ENCODE results near the gene GXYLT1. TPM values are rescaled to one million over a fixed set of nuclear protein-coding genes. Genes with fewer than 3 reads are reported as not detected.

GXYLT1 gene
- total RNA-seq, 1 donor from 2014 or later = 23.8 TPM

DNA sequence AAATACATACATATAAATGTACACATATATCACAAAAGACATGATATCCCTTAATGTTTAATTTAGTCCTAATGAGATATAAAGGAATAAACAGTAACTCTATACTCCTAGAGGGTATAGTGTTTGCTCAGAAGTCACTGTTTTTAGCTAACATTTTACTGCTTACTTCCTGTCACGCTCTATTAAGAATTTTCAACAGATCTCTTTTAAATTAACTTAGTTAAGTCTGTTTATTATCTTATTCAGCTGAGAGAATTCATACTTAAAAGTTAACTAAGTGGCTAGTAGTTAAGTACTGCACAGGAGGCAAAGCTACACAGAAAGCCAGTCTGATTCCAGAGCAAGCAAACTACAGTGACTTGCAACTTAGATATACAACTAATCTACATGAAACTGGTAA, 39.9 kb downstream of the GXYLT1 start:
- no peaks in the 10 kb centered on the region for H3K4me1 Mint-ChIP-seq (ENCODE audit: unreplicated experiment)

GRCh38 chr12:42104087-42104486, 40.6 kb downstream of the GXYLT1 start:
- Mint-ChIP-seq H3K9me3 (no peaks in the 10 kb centered on the region), H3K27me3 (no peaks in the 10 kb centered on the region), H3K4me1 (ENCODE audit: unreplicated experiment) (no peaks in the 10 kb centered on the region), H3K4me3 (no peak overlapping the region), H3K36me3 (peaks cover 7% of the 10 kb centered on the region), H3K27ac (no peak overlapping the region)
- no peak for DNase-seq (ENCODE audit: extremely low spot score, unreplicated experiment)
- peak; percentile 51 for TF ChIP-seq CTCF (conservative IDR thresholded peaks at IDR 0.05)

More for the DNA sequence above, 39.9 kb downstream of the GXYLT1 start:
- H3K4me3 Mint-ChIP-seq = no peak overlapping the region
- TF ChIP-seq CTCF (conservative IDR thresholded peaks at IDR 0.05) = no peak
- no peaks in the 10 kb centered on the region for H3K27me3 Mint-ChIP-seq
- no peak for DNase-seq (ENCODE audit: extremely low spot score, unreplicated experiment)
- H3K9me3 Mint-ChIP-seq = no peaks in the 10 kb centered on the region
- no peak overlapping the region for H3K27ac Mint-ChIP-seq
- H3K36me3 Mint-ChIP-seq = peaks cover 11% of the 10 kb centered on the region

DNA sequence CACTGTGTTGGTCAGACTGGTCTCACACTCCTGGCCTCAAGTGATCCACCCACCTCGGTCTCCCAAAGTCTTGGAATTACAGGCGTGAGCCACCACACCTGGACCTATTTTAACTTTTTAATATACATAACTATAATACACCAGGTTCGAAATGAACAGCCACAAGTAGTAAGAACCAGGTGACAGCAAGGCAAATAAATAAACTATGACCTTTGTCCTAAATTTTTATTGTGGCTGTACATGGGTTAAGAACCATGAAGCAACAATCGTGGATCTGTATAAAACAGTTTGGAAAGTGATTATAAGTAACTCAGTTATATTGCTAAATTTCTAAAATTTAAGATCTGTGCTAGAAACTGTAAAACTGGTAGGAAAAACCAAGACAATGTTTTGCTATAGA, 41.5 kb downstream of the GXYLT1 start:
- Mint-ChIP-seq H3K9me3 (no peaks in the 10 kb centered on the region), H3K4me1 (ENCODE audit: unreplicated experiment) (peaks cover 3% of the 10 kb centered on the region), H3K27me3 (no peaks in the 10 kb centered on the region), H3K4me3 (no peak overlapping the region), H3K27ac (no peak overlapping the region), H3K36me3 (peaks cover 5% of the 10 kb centered on the region)
- no peak for DNase-seq (ENCODE audit: extremely low spot score, unreplicated experiment)
- no peak for TF ChIP-seq CTCF (conservative IDR thresholded peaks at IDR 0.05)

DNA sequence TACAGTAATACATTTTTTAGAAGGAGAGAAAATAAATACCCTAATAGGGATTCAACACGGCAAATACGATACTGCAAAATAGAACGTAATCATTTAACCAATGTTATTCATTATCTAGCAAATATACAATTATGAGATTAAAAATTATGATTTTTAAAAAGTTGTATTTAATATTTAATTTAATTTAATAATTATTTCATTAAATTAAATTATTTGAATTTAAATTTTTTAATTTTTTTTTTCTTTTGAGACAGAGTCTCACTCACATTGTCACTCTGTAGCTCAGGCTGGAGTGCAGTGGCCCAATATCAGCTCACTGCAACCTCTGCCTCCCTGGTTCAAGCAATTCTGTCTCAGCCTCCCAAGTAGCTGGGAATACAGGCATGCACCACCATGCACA, 42.0 kb downstream of the GXYLT1 start:
- peaks cover 3% of the 10 kb centered on the region for H3K4me1 Mint-ChIP-seq (ENCODE audit: unreplicated experiment)
- no peak for DNase-seq (ENCODE audit: extremely low spot score, unreplicated experiment)
- H3K36me3 Mint-ChIP-seq = peaks cover 8% of the 10 kb centered on the region
- no peak for TF ChIP-seq CTCF (conservative IDR thresholded peaks at IDR 0.05)
- H3K9me3 Mint-ChIP-seq = no peaks in the 10 kb centered on the region
- H3K27me3 Mint-ChIP-seq = no peaks in the 10 kb centered on the region
- no peak overlapping the region for H3K4me3 Mint-ChIP-seq
- H3K27ac Mint-ChIP-seq = no peak overlapping the region

DNA sequence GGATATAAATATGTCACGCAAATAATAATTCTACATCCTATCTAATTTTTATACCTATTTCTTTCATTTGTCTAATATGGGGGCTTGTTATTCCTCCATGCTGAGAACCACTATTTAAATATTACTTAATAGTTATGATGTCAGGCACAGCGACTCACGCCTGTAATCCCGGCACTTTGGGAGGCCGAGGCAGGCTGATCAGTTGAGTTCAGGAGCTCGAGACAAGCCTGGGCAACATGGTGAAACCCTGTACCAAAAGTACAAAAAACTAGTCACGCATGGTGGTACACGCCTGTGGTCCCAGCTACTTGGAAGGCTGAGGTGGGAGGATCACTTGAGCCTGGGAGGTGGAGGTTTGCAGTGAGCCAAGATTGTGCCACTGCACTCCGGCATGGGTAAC, 45.2 kb downstream of the GXYLT1 start:
- Mint-ChIP-seq H3K27ac (no peak overlapping the region), H3K27me3 (no peaks in the 10 kb centered on the region), H3K36me3 (peaks cover 27% of the 10 kb centered on the region), H3K4me3 (no peak overlapping the region), H3K9me3 (no peaks in the 10 kb centered on the region), H3K4me1 (ENCODE audit: unreplicated experiment) (peaks cover 3% of the 10 kb centered on the region)
- no peak for TF ChIP-seq CTCF (conservative IDR thresholded peaks at IDR 0.05)
- DNase-seq (ENCODE audit: extremely low spot score, unreplicated experiment) = no peak

DNA sequence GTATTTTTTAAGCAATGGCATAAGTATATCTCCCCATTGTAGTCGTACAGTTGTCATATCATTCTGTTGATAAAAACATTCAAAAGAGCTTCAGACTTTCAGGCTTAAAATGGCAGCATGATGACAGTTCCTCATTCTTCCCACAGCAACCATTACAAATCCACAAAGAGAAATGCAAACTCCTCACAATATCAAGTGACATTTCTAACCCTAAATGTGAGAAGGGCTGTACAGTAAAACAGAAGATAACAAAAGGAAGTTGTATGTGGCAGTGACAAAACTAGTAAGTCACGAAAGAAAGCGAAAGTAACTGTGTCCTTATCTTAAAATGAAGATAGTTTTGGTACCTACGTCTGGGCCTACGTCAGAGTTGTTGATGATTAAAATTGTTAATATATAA, 46.7 kb downstream of the GXYLT1 start:
- H3K4me3 Mint-ChIP-seq = no peak overlapping the region

More for the DNA sequence above, 46.7 kb downstream of the GXYLT1 start:
- Mint-ChIP-seq H3K27ac (no peak overlapping the region), H3K9me3 (no peaks in the 10 kb centered on the region), H3K4me1 (ENCODE audit: unreplicated experiment) (peaks cover 3% of the 10 kb centered on the region), H3K27me3 (no peaks in the 10 kb centered on the region), H3K36me3 (peaks cover 27% of the 10 kb centered on the region)
- no peak for DNase-seq (ENCODE audit: extremely low spot score, unreplicated experiment)
- no peak for TF ChIP-seq CTCF (conservative IDR thresholded peaks at IDR 0.05)

Data from type B pancreatic cell (in vitro differentiated cells).